GM19193 (cell line): ENCODE results near the gene ARHGAP32.

ENCODE experiments used
- POLR2A ChIP-seq: IDR thresholded peaks from 4 replicates; pipeline ENCODE4 v1.6.1; 2011; ENCODE audit not compliant: insufficient read depth, insufficient read length; ENCODE audit errors: extremely low read depth

The ARHGAP32 gene

DNA sequence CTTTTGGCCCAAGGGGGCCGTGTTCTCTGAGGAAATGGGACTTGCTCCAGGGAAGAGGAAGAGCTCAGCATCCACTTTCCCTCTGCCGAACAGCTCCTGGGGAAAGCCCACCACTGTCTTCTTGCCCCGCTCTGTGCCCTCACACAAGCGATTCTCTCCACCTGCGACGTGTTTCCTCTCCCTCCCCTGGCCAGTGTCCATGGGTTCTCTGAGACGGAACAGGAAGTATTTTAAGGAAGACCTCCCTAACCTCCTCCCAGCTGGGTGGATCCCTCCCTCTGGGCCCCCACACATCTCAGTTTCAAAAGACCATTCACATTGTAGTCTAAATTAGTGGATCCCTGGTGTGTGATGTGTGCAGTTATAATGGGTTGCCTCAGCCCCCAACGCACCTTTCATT lies 251.0 kb downstream of the ARHGAP32 start:
- no peak for TF ChIP-seq POLR2A

DNA sequence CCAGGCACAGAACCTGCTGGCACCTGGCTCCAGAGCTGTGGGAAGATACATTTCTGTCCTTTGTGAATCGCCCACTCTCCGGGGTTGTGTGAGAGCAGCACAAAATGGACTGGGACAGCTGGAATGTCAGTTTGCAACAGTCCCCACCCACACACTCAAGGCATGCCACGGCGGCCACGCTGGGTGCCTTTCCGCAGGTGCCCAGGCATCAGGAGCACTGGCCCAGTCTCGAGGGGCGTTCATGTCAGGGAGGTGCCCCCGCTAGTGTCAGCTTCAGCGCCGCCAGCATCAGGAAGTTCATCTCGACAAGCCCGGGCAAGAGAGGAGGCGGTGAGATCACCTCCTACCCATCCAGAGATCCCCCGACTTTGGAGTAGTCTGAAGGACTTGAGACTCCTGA lies 251.5 kb downstream of the ARHGAP32 start:
- no peak for TF ChIP-seq POLR2A

DNA sequence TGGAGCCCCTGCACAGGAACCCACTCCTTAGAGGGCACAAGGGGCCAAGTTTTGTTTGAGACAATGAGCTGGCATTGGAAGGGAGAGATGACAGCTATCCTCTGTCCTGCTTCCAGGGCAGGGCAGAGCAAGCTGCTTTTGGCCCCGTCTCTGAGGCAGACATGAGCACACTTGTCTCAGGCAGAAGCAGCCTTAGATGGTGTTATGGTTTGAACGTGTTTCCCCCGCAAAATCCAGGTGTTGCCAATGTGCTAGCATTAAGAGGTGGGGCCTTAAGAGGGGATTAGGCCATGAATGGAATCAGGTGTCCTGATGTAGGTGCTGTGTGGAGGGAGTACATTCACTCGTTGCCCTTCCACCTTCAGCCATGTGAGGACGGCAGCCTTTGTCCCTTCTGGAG lies 252.0 kb downstream of the ARHGAP32 start:
- TF ChIP-seq POLR2A: no peak

DNA sequence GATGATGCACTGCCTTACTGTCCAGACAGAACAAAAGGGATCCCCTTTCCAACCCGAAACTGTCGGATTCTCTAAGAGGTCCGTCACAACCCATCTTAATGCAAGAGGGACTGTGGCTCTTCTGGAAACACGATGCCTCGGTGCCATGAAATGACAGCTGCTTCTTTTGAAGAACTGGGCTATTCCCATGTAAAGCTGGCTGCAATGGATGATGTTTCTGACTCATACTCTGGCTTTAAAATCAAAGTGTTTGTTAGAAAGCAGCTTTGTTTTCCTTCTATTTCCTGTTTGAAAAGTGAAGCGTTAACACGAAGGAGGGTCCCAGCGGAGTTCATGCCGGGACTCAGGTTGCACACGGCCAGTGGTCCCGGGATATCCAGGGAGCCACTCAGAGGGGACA lies 252.5 kb downstream of the ARHGAP32 start:
- TF ChIP-seq POLR2A: no peak

DNA sequence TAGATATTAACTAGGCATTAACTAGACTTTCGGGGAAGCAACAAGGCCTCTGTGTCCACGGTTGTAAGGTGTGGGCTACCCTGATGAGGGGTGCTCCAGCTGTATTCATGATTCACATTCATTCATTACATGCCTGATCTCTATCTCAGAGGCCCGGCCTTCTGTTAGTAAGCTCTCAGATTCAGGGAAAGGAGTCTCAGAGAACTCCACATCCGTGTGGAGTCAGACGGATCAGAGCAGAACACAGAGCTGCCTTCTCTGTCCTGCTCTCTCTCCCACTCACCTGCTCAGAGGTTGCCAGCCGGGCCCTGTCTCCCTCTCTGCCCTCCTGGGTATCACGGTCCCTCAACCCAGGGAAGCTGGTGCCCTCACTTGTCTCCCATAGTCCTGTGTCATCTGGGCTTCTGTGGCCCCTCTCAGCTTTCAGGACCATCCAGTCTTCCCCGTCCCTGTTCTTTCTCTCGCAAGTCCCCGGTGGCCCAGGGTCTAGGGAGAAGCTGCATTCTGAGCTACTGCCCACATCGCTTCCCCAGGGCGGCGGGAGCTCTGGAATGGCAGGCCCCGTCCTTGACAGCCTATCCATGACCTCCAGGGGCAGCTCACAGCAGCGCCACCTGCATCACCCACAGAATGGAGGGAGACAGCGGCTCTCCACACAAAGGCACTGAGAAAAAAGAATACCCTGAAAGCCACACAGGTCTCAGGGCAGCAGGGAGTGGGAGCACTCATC lies 253.8 kb downstream of the ARHGAP32 start:
- TF ChIP-seq POLR2A: no peak

DNA sequence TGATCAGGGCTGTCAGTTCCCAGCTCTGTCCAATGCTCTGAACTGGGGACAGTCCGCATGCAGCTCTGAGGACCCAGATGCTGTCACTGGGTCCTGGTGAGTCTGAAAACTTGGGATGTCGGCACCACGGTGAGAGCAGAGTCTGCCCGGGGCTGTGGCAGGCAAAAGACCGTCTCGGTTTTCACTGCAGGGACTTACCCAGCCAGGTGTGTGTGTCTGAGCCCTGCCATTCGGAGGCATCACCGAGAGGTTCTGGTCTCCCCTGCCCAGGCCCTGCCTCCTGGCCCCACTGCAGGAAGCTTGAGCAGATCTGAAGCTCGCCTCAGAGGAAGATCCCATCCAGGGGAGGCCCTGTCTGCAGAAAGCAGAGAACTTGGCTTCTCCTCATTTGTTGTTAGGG lies 254.6 kb downstream of the ARHGAP32 start:
- no peak for TF ChIP-seq POLR2A

DNA sequence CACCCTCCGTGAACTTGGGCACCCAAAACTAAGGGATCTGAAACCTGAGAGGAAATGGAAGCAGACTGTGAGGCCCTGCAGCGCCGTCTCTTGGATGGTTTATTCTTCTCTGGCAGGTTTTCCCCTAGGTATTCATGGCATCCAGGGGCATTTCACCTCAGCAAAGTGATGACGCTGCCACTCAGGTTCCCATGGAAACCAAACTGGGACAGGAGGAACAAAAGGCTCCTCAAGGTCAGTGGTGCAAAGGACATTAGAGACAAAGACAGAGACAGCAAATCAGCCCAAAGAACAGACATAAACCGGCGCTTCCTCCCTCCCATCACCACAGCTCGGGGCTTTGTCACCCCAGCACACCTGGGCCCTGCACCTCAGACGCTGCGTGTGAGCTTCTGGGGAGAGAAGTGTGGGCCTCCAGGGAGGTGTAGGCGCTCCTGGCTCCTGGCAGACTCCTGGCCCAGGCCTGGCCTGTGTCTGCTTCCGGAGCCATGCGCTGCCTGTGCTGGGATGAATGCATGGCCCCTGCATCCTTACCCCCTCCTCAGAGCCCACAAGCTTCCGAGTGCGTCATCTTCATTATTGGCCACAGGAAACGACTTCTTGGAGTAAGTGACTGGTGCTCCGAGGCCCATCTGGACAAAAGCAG lies 255.4 kb downstream of the ARHGAP32 start:
- no peak for TF ChIP-seq POLR2A

DNA sequence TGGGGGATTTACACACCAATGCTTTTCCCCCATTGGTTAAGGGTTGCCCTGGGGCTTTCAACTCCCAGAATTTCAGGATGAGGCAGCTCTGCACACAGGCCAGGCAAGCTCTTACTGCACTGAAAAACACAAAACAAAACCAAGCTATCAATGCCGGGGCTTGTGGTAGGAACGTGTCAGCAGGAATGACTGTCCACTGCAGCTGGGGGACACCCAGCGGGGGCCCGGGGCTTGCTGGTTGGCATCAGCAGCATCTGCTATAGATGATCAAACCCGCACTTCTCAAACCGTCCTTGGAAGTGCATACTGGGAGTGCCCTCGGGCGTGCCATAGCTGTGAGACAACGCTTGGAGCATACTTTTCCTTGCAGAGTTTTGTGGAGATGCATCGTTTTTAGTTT lies 257.2 kb downstream of the ARHGAP32 start:
- TF ChIP-seq POLR2A: no peak

DNA sequence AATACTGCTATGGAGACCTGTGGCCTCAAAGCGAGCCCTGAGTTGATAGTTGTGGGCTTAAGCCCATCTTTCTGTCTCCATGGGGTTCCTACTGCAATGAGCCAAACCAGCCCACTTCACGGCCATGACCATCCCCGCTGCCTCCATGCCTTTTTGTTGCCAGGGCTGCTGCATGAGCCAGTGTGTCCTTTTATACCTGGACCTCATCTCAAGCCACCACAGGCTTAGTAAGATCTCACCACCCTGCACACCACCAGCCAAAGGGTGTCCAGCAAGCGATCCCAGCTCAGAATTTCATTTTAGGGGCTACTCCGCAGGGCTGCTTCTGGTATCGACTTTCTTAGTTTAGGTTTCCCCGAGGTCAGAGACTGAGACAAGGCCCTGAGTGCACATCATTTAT lies 257.8 kb downstream of the ARHGAP32 start:
- TF ChIP-seq POLR2A: no peak

DNA sequence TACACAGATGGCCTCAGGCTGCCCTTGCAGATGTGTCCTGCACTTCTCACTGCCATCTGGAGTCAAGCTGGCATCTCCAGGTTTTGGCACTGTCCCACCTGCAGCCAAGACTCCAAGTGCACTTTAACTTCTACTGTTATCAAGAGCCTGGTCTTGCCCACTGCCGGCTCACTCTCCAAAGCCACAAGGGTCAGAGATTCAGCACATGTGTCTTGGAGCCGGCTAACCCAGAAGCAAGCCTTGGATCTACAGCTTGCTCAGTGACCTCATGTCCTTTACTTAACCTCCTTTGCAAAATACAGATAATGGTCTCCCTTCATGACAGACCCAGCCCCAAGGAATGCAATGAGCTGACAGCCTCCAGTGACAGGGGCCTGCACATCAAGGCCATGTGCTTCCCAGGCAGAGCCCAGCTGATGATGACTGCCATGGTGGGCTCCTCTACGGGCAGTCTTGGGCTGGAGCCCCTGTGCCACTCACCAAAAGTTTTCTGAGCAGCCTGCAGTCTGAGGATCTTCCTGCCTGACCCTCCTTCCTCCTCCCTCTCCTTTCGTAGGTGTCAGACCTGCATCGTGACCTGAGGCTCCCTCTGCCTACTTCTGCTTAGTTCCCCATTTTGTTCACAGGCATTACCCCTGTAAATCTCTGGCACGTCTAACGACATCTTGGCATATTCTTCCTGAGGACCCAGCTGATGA lies 258.5 kb downstream of the ARHGAP32 start:
- no peak for TF ChIP-seq POLR2A

DNA sequence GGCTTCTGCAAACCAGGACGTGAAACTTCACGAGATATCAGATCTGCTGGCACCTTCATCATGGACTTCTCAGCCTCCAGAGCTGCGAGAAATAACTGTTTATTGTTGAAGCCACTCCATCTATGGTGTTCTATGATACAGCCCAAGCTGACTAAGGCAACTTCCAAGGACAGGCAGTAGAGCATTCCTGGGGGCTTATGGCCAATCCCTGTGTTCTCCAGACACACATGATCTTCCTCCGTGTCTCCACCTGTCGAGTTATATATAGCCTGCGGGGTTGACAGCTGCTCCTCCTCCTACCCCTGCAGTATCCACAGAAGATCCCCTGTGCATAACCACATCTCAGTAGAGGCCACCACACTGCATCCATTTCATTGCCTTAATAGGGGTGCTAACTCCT lies 260.5 kb downstream of the ARHGAP32 start:
- TF ChIP-seq POLR2A: no peak

DNA sequence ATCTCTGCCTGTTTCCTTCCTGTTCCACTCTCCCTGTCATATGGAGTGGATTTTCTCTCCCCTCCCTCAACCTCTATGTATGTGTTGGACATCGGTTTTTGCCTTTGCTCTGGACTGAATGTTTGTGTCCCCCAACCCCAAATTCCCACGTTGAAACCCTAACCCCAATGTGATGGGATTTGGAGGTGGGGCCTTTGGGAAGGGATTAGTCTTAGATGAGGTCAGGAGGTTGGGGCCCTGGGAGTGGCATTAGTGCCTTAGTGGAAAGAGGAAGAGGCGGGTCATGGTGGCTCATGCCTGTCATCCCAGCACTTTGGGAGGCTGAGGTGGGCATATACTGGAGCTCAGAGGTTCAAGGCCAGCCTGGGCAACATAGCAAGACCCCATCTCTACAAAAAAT lies 261.1 kb downstream of the ARHGAP32 start:
- no peak for TF ChIP-seq POLR2A

DNA sequence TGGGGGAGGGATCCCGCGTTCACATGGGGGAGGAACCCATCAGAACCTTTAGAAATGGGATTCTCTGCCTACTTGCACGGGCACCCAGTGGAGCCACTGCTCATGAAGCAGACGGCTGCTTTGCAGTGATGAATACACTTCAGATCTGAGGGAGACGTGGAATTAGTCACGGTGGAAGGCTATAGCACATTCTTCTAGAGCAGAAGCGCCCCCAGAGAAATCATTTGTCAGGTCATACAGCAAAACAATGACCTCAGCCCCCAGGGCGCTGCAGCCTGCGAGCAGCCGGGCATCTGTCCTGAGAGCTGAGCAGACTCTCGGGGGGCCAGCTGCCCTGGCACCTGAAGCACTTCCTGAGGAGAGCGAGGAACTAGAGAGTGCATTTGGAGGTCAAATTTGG lies 262.1 kb downstream of the ARHGAP32 start:
- no peak for TF ChIP-seq POLR2A

DNA sequence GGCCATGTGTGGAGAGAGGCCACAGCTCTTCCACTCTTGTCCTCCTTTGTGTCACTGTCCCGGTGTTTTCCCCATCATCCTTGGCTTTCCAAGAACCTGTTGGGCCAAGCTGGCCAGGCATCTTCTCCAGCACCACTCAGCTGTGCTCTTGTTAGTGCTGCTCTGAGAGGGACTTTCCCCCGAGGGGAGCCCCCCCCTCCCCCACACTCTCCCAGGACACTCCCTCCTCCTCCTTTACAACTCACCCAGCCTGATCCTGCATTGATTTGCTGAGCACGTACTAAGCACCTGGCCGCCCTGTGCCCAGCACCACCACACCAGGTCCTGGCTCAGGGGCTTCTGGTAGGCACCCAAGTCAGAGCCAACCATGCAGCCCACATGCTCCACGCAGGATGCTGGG lies 262.7 kb downstream of the ARHGAP32 start:
- no peak for TF ChIP-seq POLR2A

DNA sequence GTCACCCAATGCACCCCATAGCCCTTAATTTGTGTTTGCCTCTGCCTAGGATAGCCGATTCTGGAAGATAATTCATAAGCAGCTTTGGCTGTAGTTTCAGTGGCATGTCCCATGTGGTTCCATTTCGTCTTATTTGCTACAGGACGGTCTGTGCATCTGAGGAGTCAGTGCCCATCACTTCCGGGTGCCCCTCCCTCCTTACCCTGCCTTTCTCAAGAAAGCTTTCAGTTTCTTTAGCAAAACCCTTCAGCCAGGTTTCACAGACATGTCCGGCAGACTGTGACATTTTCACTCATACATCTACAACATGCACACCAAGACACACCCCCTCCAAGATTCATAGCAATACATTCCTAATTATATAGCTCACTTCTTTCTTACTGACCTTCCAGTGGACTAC lies 263.7 kb downstream of the ARHGAP32 start:
- TF ChIP-seq POLR2A: no peak

DNA sequence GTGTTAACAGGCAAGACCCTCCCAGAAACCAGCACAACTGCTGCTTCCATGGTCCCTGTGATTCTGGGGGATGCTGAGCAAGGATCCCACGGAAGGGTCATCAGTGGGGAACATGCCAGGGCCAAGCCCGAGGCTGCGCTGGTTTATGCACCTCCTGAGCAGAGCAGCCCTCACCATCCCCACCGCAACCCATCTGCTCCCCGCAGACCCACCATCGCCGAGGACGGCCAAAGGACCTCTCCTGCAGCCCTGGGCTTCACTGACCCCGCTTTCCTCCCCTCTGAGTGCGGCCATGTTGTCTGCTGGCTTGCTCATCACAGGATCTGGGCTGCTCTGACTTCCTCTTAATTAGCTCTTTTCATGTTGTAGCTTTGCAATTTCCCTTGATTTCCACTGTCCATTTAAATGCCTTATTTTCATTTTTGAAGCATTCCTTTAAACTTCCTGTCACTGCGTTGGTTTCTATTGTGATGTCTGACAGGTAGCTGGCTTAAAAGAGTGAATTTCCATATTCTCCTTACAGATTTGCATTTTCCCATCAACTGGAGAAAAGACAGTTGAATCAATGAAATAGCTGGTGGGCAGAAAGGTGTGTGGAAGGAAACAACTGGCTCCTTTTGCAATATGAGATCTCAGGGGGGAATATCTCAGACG lies 264.3 kb downstream of the ARHGAP32 start:
- no peak for TF ChIP-seq POLR2A

DNA sequence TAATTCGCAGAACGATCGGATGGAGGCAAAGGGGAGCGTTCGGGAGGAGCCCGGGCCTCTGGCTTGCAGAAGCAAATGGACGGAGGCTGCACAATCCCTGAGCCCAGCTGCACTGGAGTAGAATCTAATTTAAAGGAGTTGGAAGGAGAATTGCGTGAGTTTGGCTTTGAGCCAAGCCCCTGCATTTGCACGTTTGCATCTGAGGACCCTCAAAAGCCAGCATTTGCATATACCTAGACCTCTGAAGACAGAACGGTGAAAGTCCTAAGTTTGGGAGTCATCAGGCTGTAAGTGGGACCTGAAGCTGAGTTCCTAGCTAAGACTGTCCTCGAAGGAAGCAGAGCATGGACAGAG lies 265.0 kb downstream of the ARHGAP32 start:
- TF ChIP-seq POLR2A: no peak
